Measurements from ENCODE around the gene HOXA5.

The HOXA5 gene

GRCh38 chr7:27118580-27118979 is 24.9 kb downstream of the HOXA5 start:
- DNase-seq (ENCODE audit: low spot score) = no peak

DNA sequence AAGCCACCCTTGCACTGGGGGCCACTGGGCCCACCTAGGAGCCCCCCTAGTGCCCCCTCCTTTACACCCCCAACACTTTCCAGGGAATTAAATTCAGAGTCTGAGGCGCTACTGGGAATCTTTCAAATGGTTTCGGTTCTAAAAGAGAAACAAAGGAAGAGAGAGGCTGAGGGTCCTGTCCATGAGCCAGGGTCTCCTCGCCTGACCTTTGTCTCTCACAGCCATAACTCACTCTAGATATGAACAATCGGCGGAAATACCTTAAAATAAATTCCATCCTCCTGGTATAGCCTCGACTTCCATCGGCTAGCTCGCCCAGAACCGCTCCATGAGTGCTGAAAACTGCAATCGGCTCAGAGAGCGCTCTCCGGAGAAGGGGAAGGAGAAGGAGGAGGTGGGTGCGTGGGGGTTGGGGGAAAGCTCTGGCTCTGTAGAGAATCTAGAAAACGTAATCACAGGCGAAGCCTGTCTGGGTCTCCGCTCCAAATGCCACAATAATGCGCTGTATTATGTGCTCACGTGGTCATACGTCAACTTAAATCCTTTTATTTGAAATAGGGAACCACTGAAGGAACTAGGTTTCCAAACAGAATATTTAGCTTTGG is 25.5 kb downstream of the HOXA5 start:
- DNase-seq (ENCODE audit: low spot score) = no peak

DNA sequence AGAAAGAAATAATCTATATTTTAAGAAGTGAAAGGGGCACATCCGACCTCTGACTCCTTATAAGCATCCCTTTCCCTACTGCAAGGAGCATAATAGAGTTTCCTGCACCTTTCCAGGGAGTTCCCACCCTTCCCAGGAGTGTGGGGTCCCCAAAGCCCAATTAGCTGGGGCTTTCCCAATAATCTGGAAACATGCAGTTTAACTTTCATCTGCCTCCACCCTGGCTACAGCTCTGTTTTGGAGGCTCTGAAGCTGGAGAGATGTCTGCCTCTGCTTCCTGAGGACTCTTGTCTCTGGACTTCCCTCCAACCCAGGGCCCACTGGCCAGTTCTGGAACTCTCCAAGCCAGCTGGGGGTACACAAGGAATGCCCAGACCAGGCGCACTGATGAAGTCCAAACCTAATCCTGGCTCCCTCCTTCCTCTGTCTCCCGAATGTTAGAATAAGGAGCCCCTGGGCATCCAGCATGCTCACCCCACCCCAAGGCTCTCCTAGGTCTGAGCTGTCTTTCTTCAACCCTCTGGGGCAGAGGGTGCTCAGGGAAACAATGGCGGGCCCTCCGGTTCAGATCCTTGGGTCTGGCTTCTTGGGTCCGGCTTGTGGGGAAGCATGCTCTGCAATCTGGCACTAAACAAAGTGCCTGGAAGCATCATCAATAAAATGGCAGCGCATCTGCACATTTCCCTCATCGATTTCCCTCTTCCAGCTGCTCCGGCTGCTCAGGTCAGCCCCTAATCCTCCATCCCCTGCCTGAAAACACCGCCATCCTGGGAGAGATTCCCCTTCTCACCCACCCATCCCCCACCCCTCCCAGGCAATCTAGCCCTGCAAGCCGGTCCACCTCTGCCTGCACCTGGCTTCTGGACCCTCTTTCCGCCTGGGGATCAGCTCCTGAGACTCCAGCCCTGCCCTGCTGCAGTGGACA is 26.3 kb downstream of the HOXA5 start:
- no peak for DNase-seq (ENCODE audit: low spot score)

DNA sequence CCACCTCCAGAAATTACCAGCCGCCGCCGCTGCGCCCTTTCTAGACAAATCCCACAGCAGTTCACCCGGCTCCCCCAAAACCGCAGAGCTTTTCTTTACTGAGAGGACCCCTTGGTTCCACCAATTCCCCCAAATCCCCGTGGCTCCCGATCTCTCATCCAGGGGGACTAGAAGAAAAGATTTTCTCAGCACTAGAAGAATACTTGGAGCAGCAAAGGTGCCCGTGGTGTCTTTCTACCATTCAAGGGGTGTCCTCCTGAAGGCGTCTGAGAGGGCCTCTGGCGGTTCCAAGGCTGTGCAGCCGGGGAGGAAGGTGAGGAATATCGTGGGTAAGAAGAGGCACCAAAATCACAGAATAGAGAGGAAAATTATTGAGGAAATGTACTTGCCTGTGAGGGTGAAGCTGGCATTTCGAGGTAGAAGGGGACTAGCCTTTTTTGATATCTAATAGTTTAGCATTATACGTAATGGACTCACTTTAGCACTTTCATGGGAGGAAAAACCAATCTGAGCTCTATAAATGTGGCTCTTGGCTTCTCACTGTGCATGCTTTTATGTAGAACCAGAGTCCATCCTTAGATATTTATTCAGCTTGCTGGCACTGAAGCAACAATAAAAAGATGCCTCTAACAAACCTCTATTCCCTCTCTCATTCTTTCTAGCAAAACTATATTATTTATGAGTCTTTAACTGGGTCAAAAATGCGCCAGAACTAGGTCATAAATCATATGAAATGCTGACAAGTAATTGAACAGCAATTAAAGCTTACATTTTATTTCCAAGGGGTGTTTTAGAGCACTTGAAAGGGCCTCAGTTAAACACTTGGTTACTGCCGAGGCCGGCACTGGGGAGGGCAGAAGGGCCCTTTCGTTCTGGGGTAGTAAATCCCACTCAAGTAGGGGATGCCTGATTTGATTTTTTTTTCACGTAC is 27.2 kb downstream of the HOXA5 start:
- no peak for DNase-seq (ENCODE audit: low spot score)

GRCh38 chr7:27115221-27116026 is 28.1 kb downstream of the HOXA5 start:
- DNase-seq (ENCODE audit: low spot score) = no peak

DNA sequence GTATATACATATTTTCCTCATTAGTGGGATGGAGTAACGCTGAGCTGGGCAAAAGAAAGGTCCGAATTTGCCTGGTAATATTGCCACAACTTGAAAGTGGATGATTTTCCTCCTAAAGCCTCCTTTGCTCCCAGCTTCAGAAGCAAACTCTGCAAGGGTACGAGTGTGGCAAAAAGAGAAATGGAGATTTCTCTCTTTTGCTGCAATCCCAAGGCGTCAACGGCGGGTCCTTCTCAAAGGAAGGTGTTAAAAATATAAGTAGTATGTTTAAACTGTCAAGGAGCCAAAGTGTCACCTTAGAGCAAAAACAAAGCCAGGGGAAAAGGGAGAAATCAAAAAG is 28.6 kb downstream of the HOXA5 start:
- DNase-seq (ENCODE audit: low spot score) = no peak

DNA sequence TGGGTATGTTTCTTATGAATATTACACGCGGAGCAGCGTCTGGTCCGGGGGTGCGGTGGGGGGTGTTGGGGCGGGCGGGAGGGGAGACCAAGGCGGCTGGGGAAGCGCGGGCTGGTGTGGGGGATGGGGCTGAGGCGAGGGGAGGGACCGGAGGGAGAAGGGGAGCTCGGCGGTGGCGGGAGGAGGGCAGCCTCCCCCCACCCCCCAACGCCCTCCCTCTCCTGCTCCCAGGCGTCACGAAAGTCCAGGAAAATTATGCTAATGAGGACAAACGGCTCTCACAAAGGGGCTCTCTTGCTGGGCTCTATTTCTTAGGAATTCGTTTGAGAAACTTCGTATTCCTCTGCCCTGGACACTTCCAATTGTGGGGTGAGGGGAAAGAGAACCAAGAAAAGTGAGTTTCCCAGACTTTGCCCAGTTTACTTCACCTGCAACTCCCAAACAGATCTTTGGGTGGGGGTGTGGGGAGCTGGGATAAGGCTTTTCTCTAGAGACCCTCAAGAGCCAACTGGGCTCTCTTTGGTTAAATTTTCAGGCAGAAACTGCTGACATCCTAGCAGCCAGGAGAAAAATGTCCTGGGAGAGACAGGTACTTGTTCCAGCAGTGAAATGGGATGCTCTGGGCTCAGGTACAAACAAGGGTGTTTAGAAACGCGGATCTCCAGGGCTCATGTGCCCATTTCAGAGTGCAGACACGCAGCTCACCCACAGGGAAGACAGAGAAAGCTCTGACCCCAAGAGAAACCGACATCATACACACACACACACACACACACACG is 29.3 kb downstream of the HOXA5 start:
- DNase-seq (ENCODE audit: low spot score) = no peak

- DNase-seq (ENCODE audit: low spot score) = peak; percentile 84
Measured at GRCh38 chr7:27112955-27113949, 30.2 kb downstream of the HOXA5 start.

DNA sequence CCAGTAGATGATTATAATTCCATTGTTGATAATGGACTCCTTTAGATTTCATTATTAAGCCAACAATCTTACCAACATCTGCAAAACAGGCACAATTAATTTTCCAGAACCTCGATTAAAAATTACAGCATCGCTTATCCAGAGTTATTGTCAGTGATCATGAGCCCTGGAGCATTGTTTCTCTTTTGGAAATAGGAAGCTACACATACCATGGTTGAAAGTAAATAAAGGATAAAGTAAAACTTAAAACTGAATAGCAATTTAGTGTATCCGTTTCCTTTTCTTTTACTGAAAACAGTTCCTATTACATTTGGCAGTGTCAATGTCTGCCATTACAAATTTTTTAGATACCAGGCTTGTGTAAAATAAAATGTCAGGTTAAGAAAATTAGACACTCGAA is 31.1 kb downstream of the HOXA5 start:
- DNase-seq (ENCODE audit: low spot score) = no peak

GRCh38 chr7:27111751-27112277 is 31.7 kb downstream of the HOXA5 start:
- no peak for DNase-seq (ENCODE audit: low spot score)

- DNase-seq (ENCODE audit: low spot score) = no peak
Measured at GRCh38 chr7:27111042-27111750, 32.3 kb downstream of the HOXA5 start.

DNA sequence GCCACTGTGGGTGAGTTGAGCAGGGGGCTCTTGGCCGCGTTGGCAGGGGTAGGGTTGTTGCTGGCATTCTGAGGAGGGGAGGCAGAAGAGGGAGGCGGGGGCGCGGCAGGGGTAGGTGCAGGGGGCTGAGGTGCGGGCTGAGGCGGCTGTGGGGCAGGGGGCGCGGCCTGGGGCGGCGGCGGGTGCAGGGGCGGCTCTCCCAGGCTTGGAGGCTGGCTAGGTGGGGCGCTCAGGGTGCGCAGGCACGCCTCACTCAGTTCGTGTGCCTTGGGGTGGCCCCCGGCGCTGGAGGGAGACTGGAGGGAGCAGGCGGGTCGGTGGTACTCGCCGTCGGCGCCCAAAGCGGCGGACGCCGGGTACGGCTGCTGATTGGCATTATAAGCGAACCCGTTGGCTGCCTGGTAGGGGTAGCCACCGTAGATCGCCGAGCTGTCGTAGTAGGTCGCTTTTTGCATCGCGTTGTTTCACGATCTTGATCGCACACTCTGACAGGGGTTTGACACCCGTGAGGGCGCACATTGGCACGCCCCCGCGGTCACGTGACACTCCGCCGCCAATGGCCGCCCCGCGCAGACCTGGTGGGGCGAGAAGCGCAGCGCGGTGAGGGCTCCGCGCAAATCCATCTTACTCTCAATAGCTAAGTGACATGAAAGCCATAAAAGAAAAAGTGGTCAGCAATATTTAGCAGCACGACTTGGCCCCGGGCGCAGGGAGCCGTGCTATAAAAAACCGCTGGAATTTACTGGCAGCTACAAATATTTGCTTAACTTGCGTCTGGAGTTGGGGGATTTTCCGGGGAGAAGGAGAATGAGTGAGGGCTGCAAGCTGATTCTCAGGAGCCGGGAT is 33.1 kb downstream of the HOXA5 start:
- no peak for DNase-seq (ENCODE audit: low spot score)

DNA sequence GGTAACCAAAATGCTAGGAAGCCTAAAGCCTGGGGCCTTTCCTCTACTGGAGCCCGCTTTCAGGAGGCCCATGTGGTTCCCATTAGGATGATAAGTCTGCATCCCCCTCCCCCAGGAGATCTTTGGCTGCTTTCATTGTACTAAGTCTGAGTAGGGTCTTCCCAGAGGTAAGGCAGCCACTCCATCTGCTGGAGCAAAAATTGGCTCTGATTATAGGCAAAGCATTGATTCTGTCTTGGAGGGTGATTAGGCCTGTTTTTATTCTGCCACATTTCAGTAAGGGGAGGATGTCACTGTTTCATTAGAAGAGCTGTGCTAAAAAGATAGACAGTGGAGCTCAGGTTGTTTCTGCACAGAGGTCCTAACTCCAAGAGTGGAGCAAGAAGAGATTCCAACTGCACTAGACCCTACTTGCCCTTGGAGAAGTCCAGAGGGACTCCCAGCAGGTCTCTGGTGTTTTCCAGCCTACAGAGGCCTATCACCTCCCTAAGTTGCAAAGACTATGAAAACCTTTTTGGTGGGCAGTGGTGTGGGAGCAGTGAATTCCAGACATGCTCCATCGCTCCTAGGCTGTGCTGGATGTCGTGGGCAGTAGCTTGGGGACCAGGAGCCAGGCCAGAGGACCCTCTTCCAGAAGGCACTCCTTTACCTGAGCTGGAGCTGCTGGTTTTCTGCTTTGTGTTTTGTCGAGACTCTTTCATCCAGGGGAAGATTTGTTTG is 33.9 kb downstream of the HOXA5 start:
- DNase-seq (ENCODE audit: low spot score) = no peak

GRCh38 chr7:27108390-27109127 is 34.9 kb downstream of the HOXA5 start:
- no peak for DNase-seq (ENCODE audit: low spot score)

DNA sequence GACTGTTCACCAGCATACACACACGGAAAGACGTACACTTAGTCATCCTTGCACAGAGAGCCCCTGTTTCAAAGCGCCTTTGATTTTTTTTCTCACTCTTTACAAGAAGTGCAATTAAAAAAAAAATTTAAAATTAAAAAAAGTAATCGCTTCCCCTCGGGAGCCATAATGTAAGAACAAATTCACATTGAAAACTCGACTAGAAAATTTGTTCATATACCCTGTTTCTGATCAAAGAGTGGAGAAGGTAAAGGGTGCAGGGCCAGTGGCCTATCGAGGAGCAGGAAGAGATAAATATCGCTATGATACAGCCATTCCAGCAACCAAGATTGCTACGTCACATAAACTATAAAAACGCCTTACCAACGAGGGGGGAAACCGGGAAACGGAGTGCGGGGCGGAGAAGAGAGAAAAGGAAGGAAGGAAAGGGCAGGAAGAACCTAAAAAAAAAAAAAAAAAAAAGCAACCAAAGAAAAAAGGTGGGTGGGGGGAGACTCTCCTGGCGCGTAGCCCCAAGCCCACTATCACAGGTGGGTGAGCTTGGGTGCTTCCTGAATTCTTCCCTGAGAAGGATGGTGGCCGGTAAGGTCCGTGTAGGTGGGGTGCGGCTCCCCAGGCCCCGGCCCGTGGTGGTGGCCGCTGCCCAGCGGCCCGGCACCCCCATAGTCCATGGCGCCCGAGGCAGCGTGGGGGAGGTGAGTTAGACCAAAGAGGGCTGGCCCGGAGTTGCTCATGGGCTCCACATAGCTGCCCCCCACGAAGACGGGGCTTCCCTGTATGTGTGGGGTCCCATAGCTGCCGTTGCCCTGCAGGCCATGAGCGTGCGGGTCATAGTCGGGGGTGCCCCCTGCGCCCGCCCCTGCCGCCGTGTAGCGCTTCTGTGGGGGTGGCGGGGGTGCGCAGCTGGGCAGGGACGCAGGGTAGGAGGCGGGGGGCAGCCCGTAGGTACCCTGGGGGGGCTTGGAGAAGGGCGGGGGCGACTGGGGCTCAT is 35.8 kb downstream of the HOXA5 start:
- no peak for DNase-seq (ENCODE audit: low spot score)

All from kidney capillary endothelial cell (primary cell).